Measurements from ENCODE around the gene TCEAL4. TPM values are rescaled to one million over a fixed set of nuclear protein-coding genes. Genes with fewer than 3 reads are reported as not detected.

The TCEAL4 gene
- total RNA-seq, 1 experiment from 2014 or later: 84.1 TPM

- Histone ChIP-seq H3K4me1 (ENCODE audit: control insufficient read depth, insufficient read depth, low read length) (no peaks in the 10 kb centered on the region), H3K9me3 (ENCODE audit: control insufficient read depth, insufficient read depth, low read depth, low read length) (no peaks in the 10 kb centered on the region), H3K27me3 (ENCODE audit: control insufficient read depth, insufficient read depth, low read length) (no peaks in the 10 kb centered on the region), H3K27ac (ENCODE audit: low read length) (no peak overlapping the region), H3K36me3 (ENCODE audit: control insufficient read depth, insufficient read depth, low read length) (no peaks in the 10 kb centered on the region), H3K4me3 (ENCODE audit: low read depth in 2 of 2, low read length in 2 of 2) (no peak overlapping the region)
- DNase-seq (ENCODE audit: low read depth, low spot score): no peak
- intact Hi-C loops (cut with micrococcal nuclease; ENCODE audit: unreplicated experiment): no loop called here
- ATAC-seq: no peak
- in situ Hi-C loops (cut with HindIII; ENCODE audit: low pct_unique_long_range_greater_than_20kb, low sequenced_read_pairs): no loop called here
- ChIA-PET POLR2A (no interaction called here), CTCF (no interaction called here)
- no TSS peak for BruUV-seq (replicated peaks)
- TF ChIP-seq TCF7L2 (IDR thresholded peaks at IDR 0.05; ENCODE audit: low read depth, low read length) (no peak), CTCF (IDR thresholded peaks at IDR 0.05) (no peak), POLR2AphosphoS5 (IDR thresholded peaks at IDR 0.05; ENCODE audit: low read depth, low read length) (no peak)
These were observed 48.6 kb upstream of the TCEAL4 start for GRCh38 chrX:103536732-103537131.

- H3K9me3 ChIP-seq (ENCODE audit: control insufficient read depth, insufficient read depth, low read depth, low read length): no peaks in the 10 kb centered on the region
- CTCF ChIA-PET: no interaction called here
- no peak for DNase-seq (ENCODE audit: low read depth, low spot score)
- H3K4me3 ChIP-seq (ENCODE audit: low read depth in 2 of 2, low read length in 2 of 2): no peak overlapping the region
- H3K27ac ChIP-seq (ENCODE audit: low read length): no peak overlapping the region
- BruUV-seq (replicated peaks): no TSS peak
- ATAC-seq: no peak
- H3K4me1 ChIP-seq (ENCODE audit: control insufficient read depth, insufficient read depth, low read length): no peaks in the 10 kb centered on the region
- intact Hi-C loops (cut with micrococcal nuclease; ENCODE audit: unreplicated experiment) (no loop called here), in situ Hi-C loops (cut with HindIII; ENCODE audit: low pct_unique_long_range_greater_than_20kb, low sequenced_read_pairs) (no loop called here)
- POLR2A ChIA-PET: no interaction called here
- no peaks in the 10 kb centered on the region for H3K36me3 ChIP-seq (ENCODE audit: control insufficient read depth, insufficient read depth, low read length)
- no peaks in the 10 kb centered on the region for H3K27me3 ChIP-seq (ENCODE audit: control insufficient read depth, insufficient read depth, low read length)
- TF ChIP-seq CTCF (IDR thresholded peaks at IDR 0.05) (no peak), SIN3A (IDR thresholded peaks at IDR 0.05; ENCODE audit: borderline replicate concordance, insufficient read depth, low read depth, low read length) (no peak), TCF7L2 (IDR thresholded peaks at IDR 0.05; ENCODE audit: low read depth, low read length) (no peak), POLR2AphosphoS5 (IDR thresholded peaks at IDR 0.05; ENCODE audit: low read depth, low read length) (no peak)
- TF ChIP-seq, protein P1, sequence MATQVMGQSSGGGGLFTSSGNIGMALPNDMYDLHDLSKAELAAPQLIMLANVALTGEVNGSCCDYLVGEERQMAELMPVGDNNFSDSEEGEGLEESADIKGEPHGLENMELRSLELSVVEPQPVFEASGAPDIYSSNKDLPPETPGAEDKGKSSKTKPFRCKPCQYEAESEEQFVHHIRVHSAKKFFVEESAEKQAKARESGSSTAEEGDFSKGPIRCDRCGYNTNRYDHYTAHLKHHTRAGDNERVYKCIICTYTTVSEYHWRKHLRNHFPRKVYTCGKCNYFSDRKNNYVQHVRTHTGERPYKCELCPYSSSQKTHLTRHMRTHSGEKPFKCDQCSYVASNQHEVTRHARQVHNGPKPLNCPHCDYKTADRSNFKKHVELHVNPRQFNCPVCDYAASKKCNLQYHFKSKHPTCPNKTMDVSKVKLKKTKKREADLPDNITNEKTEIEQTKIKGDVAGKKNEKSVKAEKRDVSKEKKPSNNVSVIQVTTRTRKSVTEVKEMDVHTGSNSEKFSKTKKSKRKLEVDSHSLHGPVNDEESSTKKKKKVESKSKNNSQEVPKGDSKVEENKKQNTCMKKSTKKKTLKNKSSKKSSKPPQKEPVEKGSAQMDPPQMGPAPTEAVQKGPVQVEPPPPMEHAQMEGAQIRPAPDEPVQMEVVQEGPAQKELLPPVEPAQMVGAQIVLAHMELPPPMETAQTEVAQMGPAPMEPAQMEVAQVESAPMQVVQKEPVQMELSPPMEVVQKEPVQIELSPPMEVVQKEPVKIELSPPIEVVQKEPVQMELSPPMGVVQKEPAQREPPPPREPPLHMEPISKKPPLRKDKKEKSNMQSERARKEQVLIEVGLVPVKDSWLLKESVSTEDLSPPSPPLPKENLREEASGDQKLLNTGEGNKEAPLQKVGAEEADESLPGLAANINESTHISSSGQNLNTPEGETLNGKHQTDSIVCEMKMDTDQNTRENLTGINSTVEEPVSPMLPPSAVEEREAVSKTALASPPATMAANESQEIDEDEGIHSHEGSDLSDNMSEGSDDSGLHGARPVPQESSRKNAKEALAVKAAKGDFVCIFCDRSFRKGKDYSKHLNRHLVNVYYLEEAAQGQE (IDR thresholded peaks at IDR 0.05; ENCODE audit: insufficient read depth in 1 of 2, low read depth in 2 of 2, low read length in 1 of 2): no peak
These were observed 47.4 kb upstream of the TCEAL4 start for GRCh38 chrX:103537871-103538387.
